ENCODE data around the gene DYNC2H1. TPM values are rescaled to one million over a fixed set of nuclear protein-coding genes. Genes with fewer than 3 reads are reported as not detected.

Gene DYNC2H1
- total RNA-seq, 1 donor from 2014 or later, result 5.4 TPM

DNA sequence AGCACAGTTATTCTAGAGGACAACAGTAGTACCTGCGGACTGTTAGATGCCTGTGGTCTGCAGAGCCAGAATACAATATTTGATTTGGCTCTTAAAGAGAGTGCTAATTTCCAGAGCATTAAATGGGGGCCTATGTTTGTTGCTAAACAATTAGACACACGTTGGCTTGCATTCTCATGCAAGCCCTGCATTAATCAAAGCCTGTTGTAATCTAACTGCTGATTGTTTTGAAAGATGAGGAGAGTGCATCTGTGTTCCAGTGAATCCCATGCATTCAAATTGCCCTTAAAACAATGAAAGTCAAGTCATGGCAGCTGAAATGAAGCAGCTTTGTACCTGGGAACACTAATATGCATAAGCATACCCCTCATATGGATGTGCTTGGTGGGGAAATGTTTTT, 419.4 kb downstream of the DYNC2H1 start:
- H3K27ac ChIP-seq (replicated peaks), result no peak overlapping the region
- no peaks in the 10 kb centered on the region for H3K4me1 ChIP-seq
- no peak for TF ChIP-seq CTCF (IDR thresholded peaks at IDR 0.05; ENCODE audit: borderline replicate concordance)
- H3K4me3 ChIP-seq, result no peak overlapping the region
- no peaks in the 10 kb centered on the region for H3K9me3 ChIP-seq (replicated peaks)
- H3K27me3 ChIP-seq (ENCODE audit: low read depth), result no peaks in the 10 kb centered on the region
- intact Hi-C loops (cut with micrococcal nuclease), result no loop called here
- no peaks in the 10 kb centered on the region for H3K36me3 ChIP-seq
- DNase-seq, result no peak

GRCh38 chr11:103529181-103529684, 420.0 kb downstream of the DYNC2H1 start:
- Histone ChIP-seq H3K27me3 (ENCODE audit: low read depth) (no peaks in the 10 kb centered on the region), H3K4me1 (no peaks in the 10 kb centered on the region), H3K9me3 (replicated peaks) (no peaks in the 10 kb centered on the region), H3K27ac (replicated peaks) (no peak overlapping the region), H3K36me3 (no peaks in the 10 kb centered on the region), H3K4me3 (no peak overlapping the region)
- TF ChIP-seq CTCF (IDR thresholded peaks at IDR 0.05; ENCODE audit: borderline replicate concordance), result no peak
- no peak for DNase-seq
- intact Hi-C loops (cut with micrococcal nuclease), result no loop called here

Other genes with a start within 250 kb of the DYNC2H1 start
- not detected for gene MMP12, start 234.4 kb upstream of the DYNC2H1 start, total RNA-seq
- gene MMP13, start 153.7 kb upstream of the DYNC2H1 start, total RNA-seq, result not detected
- gene DCUN1D5, start 17.3 kb upstream of the DYNC2H1 start, total RNA-seq, result 25.8 TPM

All from left ventricle myocardium inferior (tissue), 1 donor.